ENCODE measurements around the gene CTDSPL. TPM values are rescaled to one million over a fixed set of nuclear protein-coding genes. Genes with fewer than 3 reads are reported as not detected.

The CTDSPL gene
- total RNA-seq, 1 experiment from 2014 or later = 34.4 TPM

DNA sequence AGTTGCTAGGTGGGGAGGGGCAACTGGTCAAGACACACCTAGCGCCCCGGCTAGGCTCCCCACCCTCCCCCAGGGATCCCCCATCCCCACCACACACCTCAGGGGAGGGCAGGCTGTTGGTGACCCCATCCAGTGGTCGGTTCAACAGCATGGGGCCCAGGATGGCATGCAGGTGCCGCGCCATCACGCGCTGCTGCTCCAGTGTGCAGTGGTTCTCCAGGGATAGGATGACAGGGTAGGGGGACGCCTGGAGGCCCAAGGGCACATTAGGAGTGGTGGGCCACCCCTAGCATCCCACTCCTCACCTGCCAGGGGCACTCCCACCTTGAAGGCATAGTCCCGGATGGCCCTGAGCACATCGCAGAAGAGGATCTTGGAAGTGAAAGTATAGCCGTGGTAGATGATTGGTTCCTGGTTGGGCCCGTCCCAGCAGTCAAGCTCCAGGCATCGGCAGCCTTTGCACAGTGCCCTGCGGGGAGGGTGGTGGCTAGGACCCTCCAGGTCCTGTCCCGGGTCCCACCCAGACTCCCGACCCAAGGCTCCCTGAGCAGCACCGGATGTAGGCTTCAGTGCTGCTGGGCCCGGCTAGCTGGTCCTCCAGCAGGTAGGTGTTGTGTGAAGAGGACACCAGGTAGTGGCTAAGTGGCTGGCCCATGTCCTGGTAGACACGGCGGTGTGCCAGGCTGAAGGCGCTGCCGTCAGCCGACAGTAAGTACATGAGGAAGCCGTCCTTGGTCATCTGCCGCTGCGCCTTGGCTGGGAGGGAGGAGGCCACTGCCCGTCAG, 148.3 kb downstream of the CTDSPL start:
- no peak for DNase-seq (ENCODE audit: low read depth, low spot score)
- peaks cover 0 to 8% of the 10 kb centered on the region in 2 experiments; a peak in 1 of 4 replicates for H3K4me1 ChIP-seq (ENCODE audit: control insufficient read depth in 1 of 2, insufficient read depth in 2 of 2, low read length in 2 of 2)
- intact Hi-C loops (cut with micrococcal nuclease) = no loop called here

More for the DNA sequence above, 148.3 kb downstream of the CTDSPL start:
- Histone ChIP-seq H3K79me2 (ENCODE audit: insufficient read depth, low read length) (no peaks in the 10 kb centered on the region), H3K27ac (ENCODE audit: low read depth, low read length) (no peak overlapping the region), H3K9me3 (ENCODE audit: control insufficient read depth in 1 of 2, insufficient read depth in 1 of 2, low read depth in 1 of 2, low read length in 2 of 2) (no peaks in the 10 kb centered on the region), H3K9me2 (ENCODE audit: insufficient read depth) (no peaks in the 10 kb centered on the region), H3K4me2 (ENCODE audit: low read length) (no peak overlapping the region), H4K20me1 (ENCODE audit: insufficient read depth) (no peaks in the 10 kb centered on the region), H3K4me3 (replicated peaks in 1 of 2; ENCODE audit: low read depth in 1 of 2, low read length in 2 of 2) (no peak overlapping the region), H3K9ac (ENCODE audit: low read length) (no peak overlapping the region), H2AFZ (ENCODE audit: low read depth, low read length, poor library complexity, severe bottlenecking) (no peak overlapping the region), H3K27me3 (ENCODE audit: insufficient read depth, low read length) (no peaks in the 10 kb centered on the region), H3K36me3 (ENCODE audit: control insufficient read depth in 1 of 2, insufficient read depth in 2 of 2, low read length in 2 of 2) (no peaks in the 10 kb centered on the region)
- no TSS peak for BruUV-seq (replicated peaks)
- ChIA-PET POLR2A (no interaction called here), RAD21 (ENCODE audit: low non-redundant PET in 1 of 2, low total read pairs in 2 of 2, uncharacterized antibody in 2 of 2, unreplicated experiment in 2 of 2) (no interaction called here), CTCF (no interaction called here)
- TF ChIP-seq TCF7L2 (IDR thresholded peaks at IDR 0.05; ENCODE audit: borderline replicate concordance, extremely low read depth, insufficient read depth, insufficient read length) (no peak), FOSL1 (IDR thresholded peaks at IDR 0.05; ENCODE audit: low read depth) (no peak), ZBTB33 (IDR thresholded peaks at IDR 0.05; ENCODE audit: extremely low read depth, insufficient replicate concordance, low read length) (no peak), ELF1 (IDR thresholded peaks at IDR 0.05; ENCODE audit: borderline replicate concordance, low read depth) (no peak), ATF3 (IDR thresholded peaks at IDR 0.05) (no peak), SP1 (IDR thresholded peaks at IDR 0.05; ENCODE audit: low read depth) (no peak), JUND (IDR thresholded peaks at IDR 0.05) (no peak), CBX3 (IDR thresholded peaks at IDR 0.05; ENCODE audit: low read depth) (no peak), EGR1 (IDR thresholded peaks at IDR 0.05; ENCODE audit: low read depth) (no peak), YY1 (IDR thresholded peaks at IDR 0.05; ENCODE audit: extremely low read depth, insufficient replicate concordance, low read depth, low read length) (no peak), RAD21 (IDR thresholded peaks at IDR 0.05; ENCODE audit: low read depth) (no peak), POLR2A (IDR thresholded peaks at IDR 0.05; ENCODE audit: borderline replicate concordance, extremely low read depth, insufficient read depth, insufficient read length) (no peak), ZFX (IDR thresholded peaks at IDR 0.05) (no peak), CEBPB (IDR thresholded peaks at IDR 0.05; ENCODE audit: low read depth) (no peak), EZH2phosphoT487 (IDR thresholded peaks at IDR 0.05; ENCODE audit: borderline replicate concordance) (no peak), SRF (IDR thresholded peaks at IDR 0.05; ENCODE audit: low read depth) (no peak)
- TF ChIP-seq, protein P1, sequence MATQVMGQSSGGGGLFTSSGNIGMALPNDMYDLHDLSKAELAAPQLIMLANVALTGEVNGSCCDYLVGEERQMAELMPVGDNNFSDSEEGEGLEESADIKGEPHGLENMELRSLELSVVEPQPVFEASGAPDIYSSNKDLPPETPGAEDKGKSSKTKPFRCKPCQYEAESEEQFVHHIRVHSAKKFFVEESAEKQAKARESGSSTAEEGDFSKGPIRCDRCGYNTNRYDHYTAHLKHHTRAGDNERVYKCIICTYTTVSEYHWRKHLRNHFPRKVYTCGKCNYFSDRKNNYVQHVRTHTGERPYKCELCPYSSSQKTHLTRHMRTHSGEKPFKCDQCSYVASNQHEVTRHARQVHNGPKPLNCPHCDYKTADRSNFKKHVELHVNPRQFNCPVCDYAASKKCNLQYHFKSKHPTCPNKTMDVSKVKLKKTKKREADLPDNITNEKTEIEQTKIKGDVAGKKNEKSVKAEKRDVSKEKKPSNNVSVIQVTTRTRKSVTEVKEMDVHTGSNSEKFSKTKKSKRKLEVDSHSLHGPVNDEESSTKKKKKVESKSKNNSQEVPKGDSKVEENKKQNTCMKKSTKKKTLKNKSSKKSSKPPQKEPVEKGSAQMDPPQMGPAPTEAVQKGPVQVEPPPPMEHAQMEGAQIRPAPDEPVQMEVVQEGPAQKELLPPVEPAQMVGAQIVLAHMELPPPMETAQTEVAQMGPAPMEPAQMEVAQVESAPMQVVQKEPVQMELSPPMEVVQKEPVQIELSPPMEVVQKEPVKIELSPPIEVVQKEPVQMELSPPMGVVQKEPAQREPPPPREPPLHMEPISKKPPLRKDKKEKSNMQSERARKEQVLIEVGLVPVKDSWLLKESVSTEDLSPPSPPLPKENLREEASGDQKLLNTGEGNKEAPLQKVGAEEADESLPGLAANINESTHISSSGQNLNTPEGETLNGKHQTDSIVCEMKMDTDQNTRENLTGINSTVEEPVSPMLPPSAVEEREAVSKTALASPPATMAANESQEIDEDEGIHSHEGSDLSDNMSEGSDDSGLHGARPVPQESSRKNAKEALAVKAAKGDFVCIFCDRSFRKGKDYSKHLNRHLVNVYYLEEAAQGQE (IDR thresholded peaks at IDR 0.05; ENCODE audit: low read depth) = no peak
- ATAC-seq = no peak

All from HCT116 (cell line).